MCF 10A (cell line): ENCODE results near the gene EDDM13. TPM values are rescaled to one million over a fixed set of nuclear protein-coding genes. Genes with fewer than 3 reads are reported as not detected.
"Not testable (repeated sequence)": the region's sequence is repeated elsewhere in the genome, so short reads cannot be mapped to it uniquely, and the experiment has no call there.

ENCODE experiments used
- BruUV-seq: library from RNA; stranded (reverse); fragments of 400-500 nt; replicated peaks from 2 replicates; lab custom pipeline; 2021; lab: Mats Ljungman, UMichigan
- CTCF ChIA-PET: fragments of 300-600 bp; sonication (Branson Sonifier 250); formaldehyde crosslinking; extraction: SDS; loops from one replicate; lab custom pipeline; 2021; ENCODE audit warnings: antibody characterized with exemption, inconsistent platforms; lab: Yijun Ruan, JAX
- POLR2A ChIA-PET: fragments of 300-600, 350-650 bp; sonication (Branson Sonifier 250); formaldehyde crosslinking; extraction: SDS; loops from one replicate; lab custom pipeline; 2020; ENCODE audit warnings: antibody characterized with exemption, inconsistent platforms; lab: Yijun Ruan, JAX
- DNase-seq: peaks from one replicate; pipeline ENCODE4 v3.0.0-alpha.2; 2018; ENCODE audit not compliant: unreplicated experiment
- H3K27ac Mint-ChIP-seq: one replicate; pipeline ENCODE4 v1.8.0; 2022; ENCODE audit warnings: mild to moderate bottlenecking, low read depth, mixed read lengths; ENCODE audit not compliant: unreplicated experiment
- H3K27me3 Mint-ChIP-seq: one replicate; pipeline ENCODE4 v1.8.0; 2022; ENCODE audit warnings: mixed read lengths; ENCODE audit not compliant: insufficient read depth, unreplicated experiment
- H3K36me3 Mint-ChIP-seq: one replicate; pipeline ENCODE4 v1.8.0; 2022; ENCODE audit warnings: mild to moderate bottlenecking, moderate library complexity, mixed read lengths; ENCODE audit not compliant: insufficient read depth, unreplicated experiment
- H3K4me1 Mint-ChIP-seq: one replicate; pipeline ENCODE4 v1.8.0; 2022; ENCODE audit warnings: mixed read lengths; ENCODE audit not compliant: insufficient read depth, unreplicated experiment
- H3K4me3 Mint-ChIP-seq: one replicate; pipeline ENCODE4 v1.8.0; 2022; ENCODE audit warnings: mild to moderate bottlenecking, moderate library complexity, mixed read lengths; ENCODE audit not compliant: unreplicated experiment
- H3K9me3 Mint-ChIP-seq: one replicate; pipeline ENCODE4 v1.8.0; 2022; ENCODE audit warnings: mixed read lengths; ENCODE audit not compliant: unreplicated experiment
- CTCF ChIP-seq: fragments of 200-600 bp; IDR thresholded peaks from one replicate; pipeline ENCODE4 v1.8.0; 2022; ENCODE audit warnings: antibody characterized with exemption, mild to moderate bottlenecking; ENCODE audit not compliant: unreplicated experiment
- intact Hi-C: fragments of 100-400 bp; cut with micrococcal nuclease; formaldehyde crosslinking; loops from 2 replicates; pipeline ENCODE4 v1.14.1; 2022
- total RNA-seq: library from RNA; stranded (reverse); gene quantifications from 2 replicates; pipeline ENCODE4 v1.2.3, GENCODE V29; 2022

Gene EDDM13
- total RNA-seq, 1 experiment from 2014 or later: not detected

- CTCF ChIA-PET: interaction anchor here (0.7 to 2.1 kb wide), 5 partner anchors 7 to 1198 kb away, joined by 3 to 8 read pairs (median 4); no protein-coding TSS in a partner anchor
- no TSS peak for BruUV-seq
Measured at GRCh38 chr19:56261145-56261544, 11.4 kb upstream of the EDDM13 start.

GRCh38 chr19:56261932-56262331 is 10.6 kb upstream of the EDDM13 start:
- ChIA-PET POLR2A (interaction anchor here (0.6 to 0.7 kb wide), 2 partner anchors 33 to 266 kb away, joined by 3 to 4 read pairs; no protein-coding TSS in a partner anchor), CTCF (interaction anchor here (1.0 to 2.1 kb wide), 3 partner anchors 8 to 87 kb away, joined by 3 to 8 read pairs (median 4); no protein-coding TSS in a partner anchor)
- H3K4me3 Mint-ChIP-seq, H3K9me3 Mint-ChIP-seq, H3K4me1 Mint-ChIP-seq, BruUV-seq, intact Hi-C loops, H3K27me3 Mint-ChIP-seq, DNase-seq, H3K36me3 Mint-ChIP-seq, H3K27ac Mint-ChIP-seq: not testable (repeated sequence)

More at GRCh38 chr19:56261145-56261544, 11.4 kb upstream of the EDDM13 start:
- no peaks in the 10 kb centered on the region for H3K27me3 Mint-ChIP-seq
- H3K36me3 Mint-ChIP-seq: no peaks in the 10 kb centered on the region
- TF ChIP-seq CTCF: no peak
- no peaks in the 10 kb centered on the region for H3K9me3 Mint-ChIP-seq
- H3K27ac Mint-ChIP-seq: no peak overlapping the region
- no peaks in the 10 kb centered on the region for H3K4me1 Mint-ChIP-seq
- intact Hi-C loops: no loop called here
- DNase-seq: no peak
- H3K4me3 Mint-ChIP-seq: no peak overlapping the region
- POLR2A ChIA-PET: no interaction called here

GRCh38 chr19:56263319-56263718 is 9.2 kb upstream of the EDDM13 start:
- H3K36me3 Mint-ChIP-seq: no peaks in the 10 kb centered on the region
- no peak for DNase-seq
- intact Hi-C loops: no loop called here
- no peaks in the 10 kb centered on the region for H3K9me3 Mint-ChIP-seq
- H3K27ac Mint-ChIP-seq: no peak overlapping the region
- H3K27me3 Mint-ChIP-seq: no peaks in the 10 kb centered on the region
- POLR2A ChIA-PET: no interaction called here
- no TSS peak for BruUV-seq
- no peak for TF ChIP-seq CTCF
- no peaks in the 10 kb centered on the region for H3K4me1 Mint-ChIP-seq
- CTCF ChIA-PET: interaction anchor here (0.8 to 3.9 kb wide), 2 partner anchors 10 to 70 kb away, joined by 3 to 46 read pairs; no protein-coding TSS in a partner anchor
- no peak overlapping the region for H3K4me3 Mint-ChIP-seq

GRCh38 chr19:56266051-56266450 is 6.5 kb upstream of the EDDM13 start:
- no peaks in the 10 kb centered on the region for H3K9me3 Mint-ChIP-seq
- H3K27me3 Mint-ChIP-seq: no peaks in the 10 kb centered on the region
- POLR2A ChIA-PET: no interaction called here
- CTCF ChIA-PET: interaction anchor here (0.7 to 3.9 kb wide), 4 partner anchors 13 to 339 kb away, joined by 5 to 46 read pairs (median 8); no protein-coding TSS in a partner anchor
- intact Hi-C loops: no loop called here
- H3K4me1 Mint-ChIP-seq: no peaks in the 10 kb centered on the region
- H3K27ac Mint-ChIP-seq: no peak overlapping the region
- no peak for DNase-seq
- BruUV-seq: no TSS peak
- no peak for TF ChIP-seq CTCF
- H3K36me3 Mint-ChIP-seq: no peaks in the 10 kb centered on the region
- no peak overlapping the region for H3K4me3 Mint-ChIP-seq
